ENCODE data around the gene TAF3. TPM values are rescaled to one million over a fixed set of nuclear protein-coding genes. Genes with fewer than 3 reads are reported as not detected.
A peak's percentile ranks its signal among the peaks of the same experiment; 100 is the strongest.

The TAF3 gene
- total RNA-seq, 2 donors from 2014 or later: 7.2 to 8.2 TPM

GRCh38 chr10:8057636-8058273, 239.4 kb downstream of the TAF3 start:
- no peak for ATAC-seq (ENCODE audit: insufficient number of reproducible peaks, low FRiP score, low read depth)
- H3K27me3 ChIP-seq (replicated peaks; ENCODE audit: insufficient read depth): peaks cover 6% of the 10 kb centered on the region
- DNase-seq (ENCODE audit: low spot score): no peak
- no peaks in the 10 kb centered on the region for H3K9me3 ChIP-seq
- no peaks in the 10 kb centered on the region for H3K36me3 ChIP-seq
- no peak overlapping the region for H3K27ac ChIP-seq
- H3K4me3 ChIP-seq: no peak overlapping the region
- no peak for TF ChIP-seq CTCF (IDR thresholded peaks at IDR 0.05)
- peaks cover 15 to 22% of the 10 kb centered on the region in 2 donors for H3K4me1 ChIP-seq (ENCODE audit: control insufficient read depth in 1 of 2, low read depth in 2 of 2)

- Histone ChIP-seq H3K27ac (no peak overlapping the region), H3K36me3 (no peaks in the 10 kb centered on the region), H3K27me3 (replicated peaks; ENCODE audit: insufficient read depth) (peaks cover 6% of the 10 kb centered on the region), H3K4me3 (no peak overlapping the region), H3K9me3 (no peaks in the 10 kb centered on the region), H3K4me1 (ENCODE audit: control insufficient read depth in 1 of 2, low read depth in 2 of 2) (peaks cover 11 to 16% of the 10 kb centered on the region in 2 donors)
- no peak for TF ChIP-seq CTCF (IDR thresholded peaks at IDR 0.05)
- no peak for DNase-seq (ENCODE audit: low spot score)
- no peak for ATAC-seq (ENCODE audit: insufficient number of reproducible peaks, low FRiP score, low read depth)
These were observed 240.2 kb downstream of the TAF3 start for GRCh38 chr10:8058274-8059111.

- H3K36me3 ChIP-seq: no peaks in the 10 kb centered on the region
- peaks cover 6% of the 10 kb centered on the region for H3K27me3 ChIP-seq (replicated peaks; ENCODE audit: insufficient read depth)
- no peaks in the 10 kb centered on the region for H3K9me3 ChIP-seq
- no peak for ATAC-seq (ENCODE audit: insufficient number of reproducible peaks, low FRiP score, low read depth)
- H3K27ac ChIP-seq: no peak overlapping the region
- no peak for TF ChIP-seq CTCF (IDR thresholded peaks at IDR 0.05)
- H3K4me3 ChIP-seq: no peak overlapping the region
- peaks cover 6 to 8% of the 10 kb centered on the region in 2 donors for H3K4me1 ChIP-seq (ENCODE audit: control insufficient read depth in 1 of 2, low read depth in 2 of 2)
- no peak for DNase-seq (ENCODE audit: low spot score)
These were observed 241.1 kb downstream of the TAF3 start for GRCh38 chr10:8059191-8059936.

- ATAC-seq (ENCODE audit: insufficient number of reproducible peaks, low FRiP score, low read depth): no peak
- H3K36me3 ChIP-seq: no peaks in the 10 kb centered on the region
These were observed 241.9 kb downstream of the TAF3 start for GRCh38 chr10:8060010-8060703.

More at GRCh38 chr10:8060010-8060703, 241.9 kb downstream of the TAF3 start:
- H3K27ac ChIP-seq: no peak overlapping the region
- DNase-seq (ENCODE audit: low spot score): no peak
- H3K4me1 ChIP-seq (ENCODE audit: control insufficient read depth in 1 of 2, low read depth in 2 of 2): peaks cover 0 to 2% of the 10 kb centered on the region in 2 donors
- peaks cover 6% of the 10 kb centered on the region for H3K27me3 ChIP-seq (replicated peaks; ENCODE audit: insufficient read depth)
- peak overlapping the region; percentile 11 for H3K4me3 ChIP-seq
- no peaks in the 10 kb centered on the region for H3K9me3 ChIP-seq
- no peak for TF ChIP-seq CTCF (IDR thresholded peaks at IDR 0.05)
